Stimulated activated CD8-positive, alpha-beta memory T cell treated with anti-CD3 and anti-CD28 coated beads, Interleukin-15, amount 100 ng/mL, for 1 hour (primary cell): ENCODE data around the gene GGN.
"Not testable (repeated sequence)": the region's sequence is repeated elsewhere in the genome, so short reads cannot be mapped to it uniquely, and the experiment has no call there.

ENCODE experiments used
- DNase-seq: peaks from one replicate; pipeline ENCODE4 v3.0.0-alpha.2; 2020; ENCODE audit warnings: low read depth

Gene GGN

GRCh38 chr19:38362076-38362945, 25.5 kb downstream of the GGN start:
- DNase-seq: peak; percentile 47

GRCh38 chr19:38361633-38362075, 26.2 kb downstream of the GGN start:
- DNase-seq: peak; percentile 24

- DNase-seq: no peak
Observed at GRCh38 chr19:38360839-38361631, 26.8 kb downstream of the GGN start.

GRCh38 chr19:38360351-38360750, 27.5 kb downstream of the GGN start:
- DNase-seq: no peak

GRCh38 chr19:38359242-38360021, 28.4 kb downstream of the GGN start:
- no peak for DNase-seq

GRCh38 chr19:38358071-38358470, 29.8 kb downstream of the GGN start:
- DNase-seq: no peak

- DNase-seq: no peak
Observed at GRCh38 chr19:38355728-38356725, 31.8 kb downstream of the GGN start.

- DNase-seq: no peak
Observed at GRCh38 chr19:38352611-38353010, 35.2 kb downstream of the GGN start.

GRCh38 chr19:38351865-38352395, 35.9 kb downstream of the GGN start:
- no peak for DNase-seq

GRCh38 chr19:38350883-38351282, 37.0 kb downstream of the GGN start:
- DNase-seq: no peak

- no peak for DNase-seq
Observed at GRCh38 chr19:38346837-38347236, 41.0 kb downstream of the GGN start.

- DNase-seq: no peak
Observed at GRCh38 chr19:38340927-38341326, 46.9 kb downstream of the GGN start.

GRCh38 chr19:38339011-38339410, 48.8 kb downstream of the GGN start:
- not testable (repeated sequence) for DNase-seq

- no peak for DNase-seq
Observed at GRCh38 chr19:38337360-38337653, 50.5 kb downstream of the GGN start.

- peak; percentile 94 for DNase-seq
Observed at GRCh38 chr19:38336638-38337359, 51.0 kb downstream of the GGN start.

- DNase-seq: peak; percentile 93
Observed at GRCh38 chr19:38335949-38336637, 51.7 kb downstream of the GGN start.
